Measurements from ENCODE around the gene RALGAPA1.

The RALGAPA1 gene

DNA sequence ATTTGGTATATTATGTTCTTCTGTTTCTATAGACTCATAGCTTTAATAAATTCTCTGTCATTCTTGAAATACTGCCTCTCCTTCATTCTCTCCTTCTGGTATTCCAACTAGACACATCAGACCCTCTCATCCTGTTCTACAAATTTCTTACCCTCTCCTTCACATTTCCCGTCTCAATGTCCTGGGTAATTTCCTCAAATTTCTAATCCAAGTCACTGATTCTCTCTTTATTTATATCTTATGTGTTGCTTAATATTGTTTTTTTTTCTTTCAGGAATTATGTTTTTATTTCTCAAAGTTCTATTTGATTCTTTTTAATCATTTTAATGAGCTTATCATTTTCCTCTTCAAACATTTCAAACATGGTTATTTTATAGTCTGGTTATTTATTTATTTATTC, 94.0 kb downstream of the RALGAPA1 start:
- Histone ChIP-seq H3K4me1 (ENCODE audit: control insufficient read depth in 1 of 2, insufficient read depth in 2 of 2, low read length in 2 of 2) (no peaks in the 10 kb centered on the region), H3K36me3 (ENCODE audit: control insufficient read depth in 1 of 2, insufficient read depth in 2 of 2, low read length in 2 of 2) (peaks cover 9 to 23% of the 10 kb centered on the region in 2 donors), H3K9me3 (ENCODE audit: control insufficient read depth in 1 of 2, low read length in 2 of 2) (no peaks in the 10 kb centered on the region), H3K4me3 (ENCODE audit: low read depth in 1 of 2, low read length in 2 of 2) (no peak overlapping the region), H3K27me3 (ENCODE audit: low read depth, low read length) (no peaks in the 10 kb centered on the region), H3K27ac (ENCODE audit: low read length) (no peak overlapping the region)

DNA sequence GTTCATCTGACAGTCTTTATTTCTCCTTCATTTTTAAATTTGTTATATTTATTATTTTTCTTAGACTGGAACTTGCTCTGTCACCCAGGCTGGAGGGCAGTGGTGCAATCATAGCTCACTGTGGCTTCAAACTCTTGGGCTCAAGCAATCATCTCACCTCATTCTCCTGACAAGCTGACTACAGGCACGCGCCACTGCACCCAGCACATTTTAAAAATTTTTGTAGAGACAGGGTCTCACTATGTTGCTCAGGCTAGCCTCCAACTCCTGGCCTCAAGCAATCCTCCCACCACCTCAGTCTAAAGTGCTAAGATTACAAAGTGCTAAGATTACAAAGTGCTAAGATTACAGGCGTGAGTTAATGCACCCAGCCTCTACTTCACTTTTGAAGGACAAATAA, 96.6 kb downstream of the RALGAPA1 start:
- Histone ChIP-seq H3K27ac (ENCODE audit: low read length) (no peak overlapping the region), H3K9me3 (ENCODE audit: control insufficient read depth in 1 of 2, low read length in 2 of 2) (no peaks in the 10 kb centered on the region), H3K4me3 (ENCODE audit: low read depth in 1 of 2, low read length in 2 of 2) (no peak overlapping the region), H3K36me3 (ENCODE audit: control insufficient read depth in 1 of 2, insufficient read depth in 2 of 2, low read length in 2 of 2) (peaks cover 5 to 24% of the 10 kb centered on the region in 2 donors), H3K27me3 (ENCODE audit: low read depth, low read length) (no peaks in the 10 kb centered on the region), H3K4me1 (ENCODE audit: control insufficient read depth in 1 of 2, insufficient read depth in 2 of 2, low read length in 2 of 2) (no peaks in the 10 kb centered on the region)

DNA sequence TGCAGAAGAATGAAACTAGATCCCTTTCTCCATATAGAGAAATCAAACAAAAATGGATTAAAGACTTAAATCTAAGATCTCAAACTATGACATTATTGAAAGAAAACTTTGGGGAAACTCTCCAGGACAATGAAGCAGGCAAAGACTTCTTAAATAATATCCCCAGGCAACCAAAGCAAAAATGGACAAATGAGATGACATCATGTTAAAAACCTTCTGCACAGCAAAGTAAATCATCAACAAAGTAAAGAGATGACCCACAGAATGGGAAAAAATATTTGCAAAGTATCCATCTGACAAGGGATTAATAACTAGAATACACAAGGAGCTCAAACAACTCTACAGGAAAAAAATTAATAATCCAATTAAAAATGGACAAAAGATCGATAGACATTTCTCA, 101.0 kb downstream of the RALGAPA1 start:
- H3K9me3 ChIP-seq (ENCODE audit: control insufficient read depth in 1 of 2, low read length in 2 of 2) = no peaks in the 10 kb centered on the region
- H3K27ac ChIP-seq (ENCODE audit: low read length) = no peak overlapping the region
- no peaks in the 10 kb centered on the region for H3K4me1 ChIP-seq (ENCODE audit: control insufficient read depth in 1 of 2, insufficient read depth in 2 of 2, low read length in 2 of 2)
- H3K36me3 ChIP-seq (ENCODE audit: control insufficient read depth in 1 of 2, insufficient read depth in 2 of 2, low read length in 2 of 2) = peaks cover 0 to 26% of the 10 kb centered on the region in 2 donors
- no peaks in the 10 kb centered on the region for H3K27me3 ChIP-seq (ENCODE audit: low read depth, low read length)
- H3K4me3 ChIP-seq (ENCODE audit: low read depth in 1 of 2, low read length in 2 of 2) = no peak overlapping the region

DNA sequence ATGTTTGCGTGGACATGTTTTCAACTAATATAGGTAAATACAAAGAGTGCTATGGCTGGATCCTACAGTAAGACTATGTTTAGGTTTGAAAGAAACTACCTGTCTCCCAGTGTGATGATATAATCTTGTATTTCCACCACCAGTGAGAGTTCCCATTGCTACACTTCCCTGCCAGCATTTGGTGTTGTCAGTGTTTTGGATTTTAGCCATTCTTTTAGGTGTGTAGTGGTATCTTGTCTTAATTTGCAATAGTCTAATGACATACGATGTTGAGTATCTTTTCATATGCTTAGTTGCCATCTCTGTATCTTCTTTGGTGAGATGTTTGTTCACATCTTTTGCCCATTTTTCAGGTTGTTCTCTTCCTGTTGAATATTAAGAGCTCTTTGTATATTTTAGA, 103.5 kb downstream of the RALGAPA1 start:
- Histone ChIP-seq H3K4me3 (ENCODE audit: low read depth in 1 of 2, low read length in 2 of 2) (no peak overlapping the region), H3K4me1 (ENCODE audit: control insufficient read depth in 1 of 2, insufficient read depth in 2 of 2, low read length in 2 of 2) (no peaks in the 10 kb centered on the region), H3K9me3 (ENCODE audit: control insufficient read depth in 1 of 2, low read length in 2 of 2) (no peaks in the 10 kb centered on the region)

DNA sequence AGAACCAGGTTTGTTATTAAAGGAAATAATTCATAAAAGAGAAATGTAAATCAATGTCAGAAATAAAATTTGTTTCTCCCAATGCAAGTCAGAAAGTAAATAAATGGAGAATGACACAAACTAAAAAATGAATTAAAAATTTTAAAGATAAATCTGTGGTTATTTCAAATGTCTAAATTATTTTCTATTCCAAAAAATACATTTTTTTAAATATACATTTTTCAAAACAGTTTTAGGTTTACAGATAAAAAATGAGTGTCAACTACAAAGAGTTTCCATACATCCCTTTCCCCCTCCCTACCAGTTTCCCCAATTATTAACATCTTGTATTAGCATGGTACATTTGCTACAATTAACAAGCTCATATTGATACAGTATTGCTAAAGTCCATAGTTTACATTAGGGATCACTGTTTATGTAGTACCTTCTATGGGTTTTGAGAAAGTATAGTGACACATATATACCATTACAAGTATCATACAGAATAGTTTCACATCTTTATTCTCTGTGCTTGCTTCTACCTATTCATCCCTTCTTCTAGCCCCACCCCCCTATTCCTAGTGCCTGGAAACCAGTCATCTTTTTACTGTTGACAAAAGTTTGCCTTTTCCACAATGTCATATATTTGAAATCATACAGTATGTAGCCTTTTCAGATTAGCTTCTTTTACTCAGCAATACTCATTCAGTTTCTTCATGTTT, 104.2 kb downstream of the RALGAPA1 start:
- H3K27me3 ChIP-seq (ENCODE audit: low read depth, low read length) = no peaks in the 10 kb centered on the region
- H3K4me1 ChIP-seq (ENCODE audit: control insufficient read depth in 1 of 2, insufficient read depth in 2 of 2, low read length in 2 of 2) = no peaks in the 10 kb centered on the region
- no peak overlapping the region for H3K4me3 ChIP-seq (ENCODE audit: low read depth in 1 of 2, low read length in 2 of 2)
- no peak overlapping the region for H3K27ac ChIP-seq (ENCODE audit: low read length)
- no peaks in the 10 kb centered on the region for H3K9me3 ChIP-seq (ENCODE audit: control insufficient read depth in 1 of 2, low read length in 2 of 2)
- peaks cover 0 to 15% of the 10 kb centered on the region in 2 donors for H3K36me3 ChIP-seq (ENCODE audit: control insufficient read depth in 1 of 2, insufficient read depth in 2 of 2, low read length in 2 of 2)

More for the DNA sequence above, 103.5 kb downstream of the RALGAPA1 start:
- Histone ChIP-seq H3K27me3 (ENCODE audit: low read depth, low read length) (no peaks in the 10 kb centered on the region), H3K36me3 (ENCODE audit: control insufficient read depth in 1 of 2, insufficient read depth in 2 of 2, low read length in 2 of 2) (peaks cover 0 to 16% of the 10 kb centered on the region in 2 donors), H3K27ac (ENCODE audit: low read length) (no peak overlapping the region)

DNA sequence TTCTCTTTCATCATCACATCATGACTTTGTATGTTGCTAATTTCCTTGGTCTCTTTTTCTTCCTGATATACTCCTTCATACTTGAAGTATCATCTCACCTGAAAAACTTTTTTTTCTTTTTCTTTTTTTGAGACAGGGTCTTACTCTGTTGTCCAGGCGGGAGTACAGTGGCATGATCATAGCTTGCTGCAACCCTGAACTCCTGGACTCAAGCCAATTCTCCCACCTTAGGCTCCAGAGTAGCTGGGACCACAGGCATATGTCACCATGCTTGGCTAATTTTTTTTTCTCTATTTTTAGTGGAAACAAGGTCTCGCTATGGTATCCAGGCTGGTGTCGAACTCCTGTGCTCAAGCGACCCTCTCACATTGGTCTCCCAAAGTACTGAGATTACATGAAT, 107.6 kb downstream of the RALGAPA1 start:
- H3K4me3 ChIP-seq (ENCODE audit: low read depth in 1 of 2, low read length in 2 of 2) = no peak overlapping the region
- H3K9me3 ChIP-seq (ENCODE audit: control insufficient read depth in 1 of 2, low read length in 2 of 2) = no peaks in the 10 kb centered on the region
- peaks cover 0 to 2% of the 10 kb centered on the region in 2 donors for H3K36me3 ChIP-seq (ENCODE audit: control insufficient read depth in 1 of 2, insufficient read depth in 2 of 2, low read length in 2 of 2)
- H3K27me3 ChIP-seq (ENCODE audit: low read depth, low read length) = no peaks in the 10 kb centered on the region
- H3K27ac ChIP-seq (ENCODE audit: low read length) = no peak overlapping the region
- no peaks in the 10 kb centered on the region for H3K4me1 ChIP-seq (ENCODE audit: control insufficient read depth in 1 of 2, insufficient read depth in 2 of 2, low read length in 2 of 2)

DNA sequence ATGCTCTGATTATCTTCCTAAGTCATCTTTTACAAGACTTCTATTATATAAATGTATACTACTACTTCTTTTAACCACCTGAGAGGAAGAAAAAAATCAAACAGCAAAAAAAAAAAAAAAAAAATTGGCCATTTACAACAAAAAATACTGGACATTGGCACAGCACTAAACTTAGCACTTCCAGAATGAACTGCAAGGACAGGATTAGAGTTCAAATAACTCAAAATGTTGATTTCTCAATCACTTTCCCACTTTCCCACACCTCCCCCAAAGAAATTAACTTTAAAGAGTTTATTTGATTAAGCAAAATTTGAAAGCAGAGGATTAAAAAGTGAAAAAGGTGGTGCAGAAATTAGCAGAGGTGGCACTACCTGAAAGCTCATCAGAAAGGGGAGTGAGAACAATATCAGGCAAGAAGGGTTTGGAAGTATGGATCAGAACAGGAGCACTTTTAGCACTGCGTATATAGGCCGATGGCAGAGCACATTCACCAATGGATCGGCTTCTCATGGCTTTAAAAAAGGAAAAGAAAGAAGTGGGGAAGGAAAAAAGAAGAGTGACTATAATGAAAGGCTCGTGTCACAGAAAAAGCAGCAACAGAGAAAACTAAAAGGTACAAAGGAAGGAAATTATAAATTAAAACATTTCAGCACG, 109.2 kb downstream of the RALGAPA1 start:
- Histone ChIP-seq H3K27me3 (ENCODE audit: low read depth, low read length) (no peaks in the 10 kb centered on the region), H3K27ac (ENCODE audit: low read length) (no peak overlapping the region), H3K36me3 (ENCODE audit: control insufficient read depth in 1 of 2, insufficient read depth in 2 of 2, low read length in 2 of 2) (no peaks in the 10 kb centered on the region), H3K4me1 (ENCODE audit: control insufficient read depth in 1 of 2, insufficient read depth in 2 of 2, low read length in 2 of 2) (no peaks in the 10 kb centered on the region), H3K9me3 (ENCODE audit: control insufficient read depth in 1 of 2, low read length in 2 of 2) (no peaks in the 10 kb centered on the region), H3K4me3 (ENCODE audit: low read depth in 1 of 2, low read length in 2 of 2) (no peak overlapping the region)

DNA sequence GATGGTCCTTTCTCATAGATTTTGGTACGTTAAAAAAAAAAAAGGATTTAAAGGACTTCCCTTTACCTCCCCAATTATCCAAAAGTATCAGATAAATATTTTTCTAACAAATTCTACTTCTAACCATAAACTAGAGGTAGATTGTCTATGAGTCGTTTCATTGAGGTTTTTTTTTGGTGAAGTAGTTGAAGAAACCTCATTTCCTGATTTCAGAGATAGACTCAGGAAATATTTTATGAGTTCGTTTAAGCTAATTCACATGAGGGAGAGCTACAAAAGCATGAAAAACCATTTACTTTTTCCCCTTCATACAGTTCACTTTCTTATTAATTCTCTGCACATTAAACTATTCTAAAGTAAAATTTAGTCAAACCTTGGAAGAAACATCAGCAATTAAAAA, 112.5 kb downstream of the RALGAPA1 start:
- Histone ChIP-seq H3K4me1 (ENCODE audit: control insufficient read depth in 1 of 2, insufficient read depth in 2 of 2, low read length in 2 of 2) (no peaks in the 10 kb centered on the region), H3K27me3 (ENCODE audit: low read depth, low read length) (no peaks in the 10 kb centered on the region), H3K27ac (ENCODE audit: low read length) (no peak overlapping the region), H3K36me3 (ENCODE audit: control insufficient read depth in 1 of 2, insufficient read depth in 2 of 2, low read length in 2 of 2) (no peaks in the 10 kb centered on the region), H3K9me3 (ENCODE audit: control insufficient read depth in 1 of 2, low read length in 2 of 2) (no peaks in the 10 kb centered on the region), H3K4me3 (ENCODE audit: low read depth in 1 of 2, low read length in 2 of 2) (no peak overlapping the region)

DNA sequence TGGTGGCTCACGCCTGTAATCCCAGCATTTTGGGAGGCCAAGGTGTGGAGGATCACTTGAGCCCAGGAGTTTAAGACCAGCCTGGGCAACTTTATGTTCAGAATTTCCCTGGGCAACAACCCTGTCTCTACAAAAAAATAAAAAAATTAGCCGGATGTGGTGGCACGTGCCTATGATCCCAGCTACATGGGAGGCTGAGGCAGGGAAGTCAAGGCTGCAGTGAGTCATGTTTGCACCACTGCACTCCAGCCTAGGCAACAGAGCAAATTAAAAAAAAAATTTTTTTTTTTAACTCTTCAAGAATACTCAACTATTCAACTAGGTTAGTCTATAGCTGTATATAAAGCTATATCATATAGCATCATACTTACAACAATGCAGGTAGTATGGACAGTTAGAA, 113.0 kb downstream of the RALGAPA1 start:
- no peaks in the 10 kb centered on the region for H3K9me3 ChIP-seq (ENCODE audit: control insufficient read depth in 1 of 2, low read length in 2 of 2)
- H3K27ac ChIP-seq (ENCODE audit: low read length) = no peak overlapping the region
- H3K36me3 ChIP-seq (ENCODE audit: control insufficient read depth in 1 of 2, insufficient read depth in 2 of 2, low read length in 2 of 2) = no peaks in the 10 kb centered on the region
- no peaks in the 10 kb centered on the region for H3K4me1 ChIP-seq (ENCODE audit: control insufficient read depth in 1 of 2, insufficient read depth in 2 of 2, low read length in 2 of 2)
- H3K4me3 ChIP-seq (ENCODE audit: low read depth in 1 of 2, low read length in 2 of 2) = no peak overlapping the region
- H3K27me3 ChIP-seq (ENCODE audit: low read depth, low read length) = no peaks in the 10 kb centered on the region

DNA sequence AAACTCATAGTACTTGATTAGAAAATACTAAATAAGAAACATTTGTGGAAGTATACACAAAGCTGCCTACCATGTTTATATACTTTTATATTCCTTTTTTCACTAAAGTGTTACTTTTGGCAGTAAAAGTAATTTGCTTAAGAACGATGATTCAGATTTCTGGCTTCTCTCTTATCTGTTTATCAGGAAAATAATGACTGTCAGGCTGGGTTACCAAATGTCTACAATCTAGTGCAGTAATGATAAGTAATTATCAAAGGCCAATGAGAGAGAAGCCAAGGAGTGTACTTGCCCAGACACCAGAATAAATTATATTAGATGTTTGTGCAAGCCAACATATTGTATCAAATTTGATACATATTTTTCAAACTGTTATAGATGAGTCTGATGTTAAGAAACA, 113.4 kb downstream of the RALGAPA1 start:
- Histone ChIP-seq H3K27ac (ENCODE audit: low read length) (no peak overlapping the region), H3K4me3 (ENCODE audit: low read depth in 1 of 2, low read length in 2 of 2) (no peak overlapping the region), H3K9me3 (ENCODE audit: control insufficient read depth in 1 of 2, low read length in 2 of 2) (no peaks in the 10 kb centered on the region)

DNA sequence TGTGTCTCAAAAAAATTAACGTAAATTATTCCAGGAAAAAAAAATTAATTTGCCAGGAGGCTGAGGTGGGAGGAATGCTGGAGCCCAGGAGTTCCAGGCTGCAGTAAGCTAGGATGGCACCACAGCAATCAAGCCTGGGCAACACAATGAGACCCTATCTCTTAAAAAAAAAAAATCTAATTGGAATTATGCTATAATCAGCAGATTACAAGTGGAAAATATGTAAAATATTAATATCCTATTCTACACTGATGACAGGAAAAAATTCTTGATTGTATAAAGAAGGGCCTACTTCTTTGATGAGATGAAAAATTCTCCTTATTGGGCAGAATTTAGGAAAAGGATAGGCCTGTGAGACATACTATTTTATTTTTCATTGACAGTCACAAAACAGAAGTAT, 114.0 kb downstream of the RALGAPA1 start:
- Histone ChIP-seq H3K36me3 (ENCODE audit: control insufficient read depth in 1 of 2, insufficient read depth in 2 of 2, low read length in 2 of 2) (no peaks in the 10 kb centered on the region), H3K27ac (ENCODE audit: low read length) (no peak overlapping the region), H3K4me3 (ENCODE audit: low read depth in 1 of 2, low read length in 2 of 2) (no peak overlapping the region), H3K9me3 (ENCODE audit: control insufficient read depth in 1 of 2, low read length in 2 of 2) (no peaks in the 10 kb centered on the region), H3K4me1 (ENCODE audit: control insufficient read depth in 1 of 2, insufficient read depth in 2 of 2, low read length in 2 of 2) (no peaks in the 10 kb centered on the region), H3K27me3 (ENCODE audit: low read depth, low read length) (no peaks in the 10 kb centered on the region)

More for the DNA sequence above, 113.4 kb downstream of the RALGAPA1 start:
- Histone ChIP-seq H3K36me3 (ENCODE audit: control insufficient read depth in 1 of 2, insufficient read depth in 2 of 2, low read length in 2 of 2) (no peaks in the 10 kb centered on the region), H3K4me1 (ENCODE audit: control insufficient read depth in 1 of 2, insufficient read depth in 2 of 2, low read length in 2 of 2) (no peaks in the 10 kb centered on the region), H3K27me3 (ENCODE audit: low read depth, low read length) (no peaks in the 10 kb centered on the region)

All from muscle layer of duodenum (tissue), 2 donors.